Upper lobe of right lung (tissue), 1 donor: ENCODE data around the gene NTRK3. TPM values are rescaled to one million over a fixed set of nuclear protein-coding genes. Genes with fewer than 3 reads are reported as not detected.

Source experiments
- ATAC-seq: fragments of 200-7000 bp; cut with Tn5 transposase; one replicate; pipeline ENCODE4 v1.9.1; 2020; ENCODE audit warnings: mild to moderate bottlenecking, moderate library complexity
- DNase-seq: peaks from one replicate; pipeline ENCODE4 v3.0.0-alpha.2; 2020
- H3K27ac ChIP-seq: fragments of 200-600 bp; one replicate; pipeline ENCODE4 v1.8.0; 2022
- H3K27me3 ChIP-seq: fragments of 200-600 bp; one replicate; pipeline ENCODE4 v1.8.0; 2022; ENCODE audit warnings: mild to moderate bottlenecking
- H3K36me3 ChIP-seq: fragments of 200-600 bp; one replicate; pipeline ENCODE4 v1.8.0; 2022
- H3K4me1 ChIP-seq: fragments of 200-600 bp; one replicate; pipeline ENCODE4 v1.8.0; 2022
- H3K4me3 ChIP-seq: fragments of 200-600 bp; one replicate; pipeline ENCODE4 v1.8.0; 2022; ENCODE audit warnings: mild to moderate bottlenecking
- H3K9me3 ChIP-seq: fragments of 200-600 bp; one replicate; pipeline ENCODE4 v1.8.0; 2022
- CTCF ChIP-seq: fragments of 200-600 bp; IDR thresholded peaks from one replicate; pipeline ENCODE4 v1.8.0; 2022; ENCODE audit warnings: antibody characterized with exemption
- intact Hi-C: fragments of 100-400 bp; cut with DNase I; formaldehyde crosslinking; loops from one replicate; pipeline ENCODE4 v1.11.0; 2022
- total RNA-seq: library from RNA; stranded (reverse); fragmentation: NEBNext Ultra II Directional; extraction: Animal tissue kit (Norgen Biotek cat#: 25700); gene quantifications from one replicate; pipeline ENCODE4 v1.2.1, GENCODE V29; 2021
- donor health status: DM: no; HTN: yes; CAD: no; lungs with severe emphysema.

The NTRK3 gene
- total RNA-seq, 1 donor from 2014 or later = 2.8 TPM

DNA sequence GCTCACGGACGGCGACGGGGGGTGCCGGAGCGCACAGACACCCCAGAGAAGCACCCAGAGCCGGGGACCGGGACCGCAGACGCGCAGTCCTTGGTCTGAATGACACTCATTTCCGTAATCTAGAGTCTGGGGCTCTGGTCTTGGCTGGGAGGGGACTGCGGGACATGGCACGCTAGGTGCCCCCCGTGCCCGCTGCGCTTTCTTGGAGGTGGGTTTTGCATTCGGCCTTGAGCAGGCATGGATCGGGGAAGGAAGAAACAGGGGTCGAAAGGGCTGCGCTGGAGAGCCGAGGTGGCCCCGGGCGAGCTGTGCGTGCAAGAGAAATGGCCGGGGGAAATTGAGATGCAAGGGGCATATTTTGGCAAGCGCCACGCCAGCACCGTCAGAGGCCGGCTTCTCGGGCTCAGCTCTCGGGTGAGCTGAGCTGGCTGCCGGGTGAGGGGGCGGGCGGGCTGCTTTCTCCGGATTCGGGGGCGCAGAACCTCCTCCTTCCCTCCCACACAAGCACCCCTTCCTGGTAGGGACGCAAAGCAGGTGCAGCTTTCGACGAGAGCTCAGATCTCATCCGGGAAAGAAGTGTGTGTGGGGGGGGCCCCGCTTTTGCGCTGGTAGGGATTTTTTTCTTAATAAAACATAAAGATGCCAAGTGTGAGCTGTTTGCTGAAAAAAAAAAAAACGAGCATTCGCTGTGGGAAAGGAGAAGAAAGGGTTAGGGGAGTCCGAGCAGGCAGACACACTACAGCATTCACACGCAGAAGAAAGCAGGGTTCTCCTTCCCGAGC is 963 bp upstream of the NTRK3 start:
- intact Hi-C loops = no loop called here

DNA sequence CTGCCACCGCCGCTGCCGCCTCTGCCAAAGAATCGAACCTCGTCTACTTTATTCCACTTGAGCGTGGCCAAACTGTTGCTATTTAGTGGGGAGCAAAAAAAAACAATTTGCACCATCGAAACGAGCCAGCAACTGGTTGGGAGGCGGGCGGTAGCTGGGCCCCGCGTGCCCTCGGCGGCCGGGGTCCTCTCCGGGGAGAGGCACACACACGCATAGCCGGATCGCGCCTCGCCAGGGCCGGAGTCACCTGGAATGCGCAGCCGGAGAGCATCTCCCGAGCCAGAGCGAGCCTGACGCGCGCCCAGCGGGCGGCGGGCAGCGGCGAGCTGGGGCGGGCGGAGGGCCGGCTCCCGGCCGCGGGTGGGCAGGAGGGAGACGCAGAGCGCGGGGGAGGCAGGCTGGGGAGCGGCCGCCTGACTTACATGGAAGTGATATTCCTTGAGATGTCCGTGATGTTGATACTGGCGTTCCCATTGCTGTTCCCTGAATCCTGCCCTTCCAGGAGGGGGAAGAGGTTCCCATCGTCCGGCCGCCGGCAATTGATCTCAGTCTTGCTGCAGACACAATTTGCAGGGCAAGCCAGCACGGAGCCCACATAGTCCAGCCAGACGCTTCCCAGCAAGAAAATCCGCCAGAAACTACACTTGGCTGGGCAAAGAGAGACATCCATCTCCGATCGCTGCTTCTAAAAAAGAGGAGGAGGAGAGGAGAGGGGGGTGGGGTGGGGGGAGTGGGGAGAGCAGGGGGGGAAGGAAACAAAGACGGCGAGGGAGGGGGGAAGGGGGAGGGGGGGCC is 858 bp downstream of the NTRK3 start:
- DNase-seq (peak; percentile 70), ATAC-seq (peak; percentile 55)
- H3K4me3 ChIP-seq = peak overlapping the region; percentile 39

More for the DNA sequence above, 963 bp upstream of the NTRK3 start:
- peak overlapping the region; percentile 39 for H3K4me3 ChIP-seq
- peaks cover 41% of the 10 kb centered on the region for H3K27me3 ChIP-seq
- H3K4me1 ChIP-seq = peaks cover 8% of the 10 kb centered on the region
- no peak for ATAC-seq
- DNase-seq = peak; percentile 55
- H3K27ac ChIP-seq = no peak overlapping the region
- H3K9me3 ChIP-seq = no peaks in the 10 kb centered on the region
- no peak for TF ChIP-seq CTCF
- H3K36me3 ChIP-seq = no peaks in the 10 kb centered on the region

DNA sequence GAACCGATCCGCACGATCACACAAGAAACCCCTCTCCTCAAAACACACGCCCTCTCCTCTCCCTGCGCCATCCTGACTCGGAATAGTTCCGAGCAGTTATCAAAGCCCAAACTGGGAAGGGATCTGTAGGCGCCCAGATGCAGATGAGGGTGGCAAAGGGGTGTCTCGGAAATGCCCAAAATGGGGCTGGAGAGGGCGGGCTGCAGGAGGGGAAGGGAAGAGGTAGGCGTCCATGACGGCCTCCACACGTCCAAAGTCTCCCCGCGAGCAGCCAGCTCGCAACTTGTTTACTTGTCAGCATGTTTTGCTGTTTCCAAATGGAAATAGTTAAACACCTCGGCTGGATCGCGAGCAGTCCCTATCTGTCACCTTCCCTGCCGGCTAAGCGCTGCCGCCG is 1.5 kb downstream of the NTRK3 start:
- DNase-seq = peak; percentile 54
- Histone ChIP-seq H3K4me1 (peaks cover 8% of the 10 kb centered on the region), H3K9me3 (no peaks in the 10 kb centered on the region), H3K27me3 (peaks cover 52% of the 10 kb centered on the region), H3K4me3 (peak overlapping the region; percentile 39), H3K36me3 (no peaks in the 10 kb centered on the region), H3K27ac (no peak overlapping the region)
- intact Hi-C loops = no loop called here
- no peak for ATAC-seq
- no peak for TF ChIP-seq CTCF

More for the DNA sequence above, 858 bp downstream of the NTRK3 start:
- TF ChIP-seq CTCF = no peak
- peaks cover 48% of the 10 kb centered on the region for H3K27me3 ChIP-seq
- H3K9me3 ChIP-seq = no peaks in the 10 kb centered on the region
- intact Hi-C loops = no loop called here
- H3K4me1 ChIP-seq = peaks cover 8% of the 10 kb centered on the region
- peak overlapping the region; percentile 6 for H3K27ac ChIP-seq
- no peaks in the 10 kb centered on the region for H3K36me3 ChIP-seq

DNA sequence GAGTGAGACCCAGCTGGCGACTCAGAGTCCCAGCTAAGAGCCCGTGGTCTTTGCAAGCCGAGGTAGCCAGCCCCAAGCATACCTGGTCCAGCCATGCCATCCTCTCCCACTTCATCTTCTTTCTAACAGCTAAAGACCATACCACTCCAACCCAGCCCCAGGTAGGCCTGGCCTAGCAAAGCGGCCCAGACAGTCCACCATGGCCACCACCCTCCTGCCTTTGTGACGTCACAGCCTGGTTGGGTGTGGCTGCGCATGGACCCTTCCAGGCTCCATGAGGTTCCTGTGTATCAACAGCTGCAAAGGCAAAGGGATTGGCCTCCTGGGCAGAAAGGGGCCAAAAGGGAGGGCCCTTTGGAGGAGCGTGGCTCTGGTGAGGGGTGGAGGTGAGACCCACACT is 4.1 kb downstream of the NTRK3 start:
- Histone ChIP-seq H3K27me3 (peaks cover 45% of the 10 kb centered on the region), H3K9me3 (no peaks in the 10 kb centered on the region), H3K36me3 (no peaks in the 10 kb centered on the region), H3K4me3 (no peak overlapping the region), H3K27ac (no peak overlapping the region), H3K4me1 (peaks cover 8% of the 10 kb centered on the region)
- TF ChIP-seq CTCF = no peak
- no peak for ATAC-seq
- no peak for DNase-seq
- intact Hi-C loops = no loop called here

DNA sequence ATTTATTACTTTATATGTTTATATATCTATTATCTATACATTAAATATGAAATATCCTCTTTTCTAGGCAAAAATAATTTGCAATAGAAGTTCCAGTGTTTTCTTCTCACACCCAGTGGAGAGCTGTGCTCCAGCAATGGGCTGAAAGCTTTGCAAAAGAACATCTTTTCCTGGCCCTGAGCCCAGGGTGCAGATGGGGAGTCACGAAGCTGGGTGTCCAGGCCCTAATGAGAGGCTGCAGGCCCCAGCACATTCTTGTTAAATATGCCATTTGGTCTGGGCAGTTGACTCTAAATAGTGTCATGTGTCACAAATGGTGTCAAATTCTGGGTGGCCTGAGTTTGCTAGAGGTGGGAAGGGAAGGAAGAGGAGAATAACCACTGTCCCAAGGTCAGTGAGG is 5.7 kb downstream of the NTRK3 start:
- Histone ChIP-seq H3K36me3 (no peaks in the 10 kb centered on the region), H3K9me3 (no peaks in the 10 kb centered on the region), H3K4me3 (no peak overlapping the region), H3K4me1 (peaks cover 10% of the 10 kb centered on the region), H3K27ac (no peak overlapping the region), H3K27me3 (peaks cover 38% of the 10 kb centered on the region)
- intact Hi-C loops = no loop called here
- no peak for ATAC-seq
- DNase-seq = no peak
- TF ChIP-seq CTCF = no peak
